ENCODE data around the gene NFX1. TPM values are rescaled to one million over a fixed set of nuclear protein-coding genes. Genes with fewer than 3 reads are reported as not detected.

Gene NFX1
- total and polyA plus RNA-seq, 4 donors: 13.7 to 27.9 (median 14.6) TPM

DNA sequence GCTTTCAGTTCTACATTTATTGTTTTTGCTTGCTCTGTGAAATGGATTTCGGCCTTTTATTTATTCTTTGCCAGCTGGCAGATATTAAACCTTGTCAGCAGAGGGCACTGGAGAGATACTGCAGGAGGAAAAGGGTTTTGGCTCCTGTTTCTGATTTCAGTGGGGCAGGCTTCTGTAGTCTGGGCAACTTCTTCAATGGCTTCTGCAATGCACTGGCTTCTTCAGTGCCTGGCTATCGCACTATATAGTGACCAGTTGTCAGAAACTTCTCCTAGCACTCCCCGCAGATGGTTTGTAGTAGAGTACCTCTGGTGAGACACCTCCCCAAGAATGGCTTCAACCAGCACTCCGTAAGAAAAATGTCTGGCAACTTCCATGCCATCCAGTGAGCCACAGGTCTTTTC lies 3.2 kb upstream of the NFX1 start:
- Histone ChIP-seq H3K4me1 (ENCODE audit: control insufficient read depth in 4 of 4, insufficient read depth in 4 of 4, low read length in 3 of 4) (peaks cover 9 to 26% (median 13%) of the 10 kb centered on the region in 4 donors), H3K9me3 (ENCODE audit: control insufficient read depth in 4 of 4, low read length in 3 of 4) (no peaks in the 10 kb centered on the region), H3K36me3 (ENCODE audit: control insufficient read depth in 4 of 4, insufficient read depth in 3 of 4, low read depth in 1 of 4, low read length in 3 of 4) (peaks cover 0 to 10% (median 8%) of the 10 kb centered on the region in 4 donors), H3K27me3 (ENCODE audit: control insufficient read depth in 4 of 4, insufficient read depth in 4 of 4, low read length in 3 of 4) (no peaks in the 10 kb centered on the region), H3K4me3 (ENCODE audit: low read depth in 1 of 3, low read length in 3 of 3) (no peak overlapping the region), H3K27ac (ENCODE audit: low read depth in 1 of 2, low read length in 2 of 2) (peak overlapping the region in 1 of 2 donors; percentile 45), H3K9ac (ENCODE audit: low read depth in 1 of 2, low read length in 2 of 2) (peak overlapping the region in 1 of 2 donors; percentile 36)
- TF ChIP-seq, protein P1, sequence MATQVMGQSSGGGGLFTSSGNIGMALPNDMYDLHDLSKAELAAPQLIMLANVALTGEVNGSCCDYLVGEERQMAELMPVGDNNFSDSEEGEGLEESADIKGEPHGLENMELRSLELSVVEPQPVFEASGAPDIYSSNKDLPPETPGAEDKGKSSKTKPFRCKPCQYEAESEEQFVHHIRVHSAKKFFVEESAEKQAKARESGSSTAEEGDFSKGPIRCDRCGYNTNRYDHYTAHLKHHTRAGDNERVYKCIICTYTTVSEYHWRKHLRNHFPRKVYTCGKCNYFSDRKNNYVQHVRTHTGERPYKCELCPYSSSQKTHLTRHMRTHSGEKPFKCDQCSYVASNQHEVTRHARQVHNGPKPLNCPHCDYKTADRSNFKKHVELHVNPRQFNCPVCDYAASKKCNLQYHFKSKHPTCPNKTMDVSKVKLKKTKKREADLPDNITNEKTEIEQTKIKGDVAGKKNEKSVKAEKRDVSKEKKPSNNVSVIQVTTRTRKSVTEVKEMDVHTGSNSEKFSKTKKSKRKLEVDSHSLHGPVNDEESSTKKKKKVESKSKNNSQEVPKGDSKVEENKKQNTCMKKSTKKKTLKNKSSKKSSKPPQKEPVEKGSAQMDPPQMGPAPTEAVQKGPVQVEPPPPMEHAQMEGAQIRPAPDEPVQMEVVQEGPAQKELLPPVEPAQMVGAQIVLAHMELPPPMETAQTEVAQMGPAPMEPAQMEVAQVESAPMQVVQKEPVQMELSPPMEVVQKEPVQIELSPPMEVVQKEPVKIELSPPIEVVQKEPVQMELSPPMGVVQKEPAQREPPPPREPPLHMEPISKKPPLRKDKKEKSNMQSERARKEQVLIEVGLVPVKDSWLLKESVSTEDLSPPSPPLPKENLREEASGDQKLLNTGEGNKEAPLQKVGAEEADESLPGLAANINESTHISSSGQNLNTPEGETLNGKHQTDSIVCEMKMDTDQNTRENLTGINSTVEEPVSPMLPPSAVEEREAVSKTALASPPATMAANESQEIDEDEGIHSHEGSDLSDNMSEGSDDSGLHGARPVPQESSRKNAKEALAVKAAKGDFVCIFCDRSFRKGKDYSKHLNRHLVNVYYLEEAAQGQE (IDR thresholded peaks at IDR 0.05): no peak
- TF ChIP-seq, protein P2, sequence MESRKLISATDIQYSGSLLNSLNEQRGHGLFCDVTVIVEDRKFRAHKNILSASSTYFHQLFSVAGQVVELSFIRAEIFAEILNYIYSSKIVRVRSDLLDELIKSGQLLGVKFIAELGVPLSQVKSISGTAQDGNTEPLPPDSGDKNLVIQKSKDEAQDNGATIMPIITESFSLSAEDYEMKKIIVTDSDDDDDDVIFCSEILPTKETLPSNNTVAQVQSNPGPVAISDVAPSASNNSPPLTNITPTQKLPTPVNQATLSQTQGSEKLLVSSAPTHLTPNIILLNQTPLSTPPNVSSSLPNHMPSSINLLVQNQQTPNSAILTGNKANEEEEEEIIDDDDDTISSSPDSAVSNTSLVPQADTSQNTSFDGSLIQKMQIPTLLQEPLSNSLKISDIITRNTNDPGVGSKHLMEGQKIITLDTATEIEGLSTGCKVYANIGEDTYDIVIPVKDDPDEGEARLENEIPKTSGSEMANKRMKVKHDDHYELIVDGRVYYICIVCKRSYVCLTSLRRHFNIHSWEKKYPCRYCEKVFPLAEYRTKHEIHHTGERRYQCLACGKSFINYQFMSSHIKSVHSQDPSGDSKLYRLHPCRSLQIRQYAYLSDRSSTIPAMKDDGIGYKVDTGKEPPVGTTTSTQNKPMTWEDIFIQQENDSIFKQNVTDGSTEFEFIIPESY (IDR thresholded peaks at IDR 0.05): no peak
- TF ChIP-seq GABPA (IDR thresholded peaks at IDR 0.05 in 1 of 2, conservative IDR thresholded peaks at IDR 0.05 in 1 of 2) (no peak), JUND (IDR thresholded peaks at IDR 0.05) (no peak), YY1 (IDR thresholded peaks at IDR 0.05) (peak; percentile 34), EGR1 (IDR thresholded peaks at IDR 0.05; ENCODE audit: low read depth in 2 of 2) (no peak), SP1 (IDR thresholded peaks at IDR 0.05) (peak; percentile 18), HNF4A (conservative IDR thresholded peaks at IDR 0.05) (peak in 1 of 2 donors; percentile 27), RXRA (IDR thresholded peaks at IDR 0.05) (no peak), FOXA2 (IDR thresholded peaks at IDR 0.05) (no peak), NR2F2 (IDR thresholded peaks at IDR 0.05) (no peak), RAD21 (IDR thresholded peaks at IDR 0.05) (peak; percentile 93), HNF4G (IDR thresholded peaks at IDR 0.05) (peak; percentile 22), FOXA1 (IDR thresholded peaks at IDR 0.05) (no peak), TAF1 (conservative IDR thresholded peaks at IDR 0.05) (no peak)
- TF ChIP-seq, protein P3, sequence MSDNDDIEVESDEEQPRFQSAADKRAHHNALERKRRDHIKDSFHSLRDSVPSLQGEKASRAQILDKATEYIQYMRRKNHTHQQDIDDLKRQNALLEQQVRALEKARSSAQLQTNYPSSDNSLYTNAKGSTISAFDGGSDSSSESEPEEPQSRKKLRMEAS (IDR thresholded peaks at IDR 0.05): no peak
- TF ChIP-seq, protein P4, sequence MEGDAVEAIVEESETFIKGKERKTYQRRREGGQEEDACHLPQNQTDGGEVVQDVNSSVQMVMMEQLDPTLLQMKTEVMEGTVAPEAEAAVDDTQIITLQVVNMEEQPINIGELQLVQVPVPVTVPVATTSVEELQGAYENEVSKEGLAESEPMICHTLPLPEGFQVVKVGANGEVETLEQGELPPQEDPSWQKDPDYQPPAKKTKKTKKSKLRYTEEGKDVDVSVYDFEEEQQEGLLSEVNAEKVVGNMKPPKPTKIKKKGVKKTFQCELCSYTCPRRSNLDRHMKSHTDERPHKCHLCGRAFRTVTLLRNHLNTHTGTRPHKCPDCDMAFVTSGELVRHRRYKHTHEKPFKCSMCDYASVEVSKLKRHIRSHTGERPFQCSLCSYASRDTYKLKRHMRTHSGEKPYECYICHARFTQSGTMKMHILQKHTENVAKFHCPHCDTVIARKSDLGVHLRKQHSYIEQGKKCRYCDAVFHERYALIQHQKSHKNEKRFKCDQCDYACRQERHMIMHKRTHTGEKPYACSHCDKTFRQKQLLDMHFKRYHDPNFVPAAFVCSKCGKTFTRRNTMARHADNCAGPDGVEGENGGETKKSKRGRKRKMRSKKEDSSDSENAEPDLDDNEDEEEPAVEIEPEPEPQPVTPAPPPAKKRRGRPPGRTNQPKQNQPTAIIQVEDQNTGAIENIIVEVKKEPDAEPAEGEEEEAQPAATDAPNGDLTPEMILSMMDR (IDR thresholded peaks at IDR 0.05; ENCODE audit: low read depth, low read length, missing input control): peak; percentile 81
- TF ChIP-seq, protein P5, sequence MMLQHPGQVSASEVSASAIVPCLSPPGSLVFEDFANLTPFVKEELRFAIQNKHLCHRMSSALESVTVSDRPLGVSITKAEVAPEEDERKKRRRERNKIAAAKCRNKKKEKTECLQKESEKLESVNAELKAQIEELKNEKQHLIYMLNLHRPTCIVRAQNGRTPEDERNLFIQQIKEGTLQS (IDR thresholded peaks at IDR 0.05): no peak
- DNase-seq (ENCODE audit: low spot score): no peak
- WGBS: 45% methylated on average over 4 of the region's 4 CpGs

All from liver (tissue), 9 donors.